OCI-M2 (cell line): ENCODE data around the gene DOCK9.
"Not testable (repeated sequence)": the region's sequence is repeated elsewhere in the genome, so short reads cannot be mapped to it uniquely, and the experiment has no call there.

Experiments
- DNase-seq: peaks from one replicate; lab custom pipeline; 2025; ENCODE audit not compliant: unreplicated experiment; lab: John Stamatoyannopoulos, UW

Gene DOCK9

GRCh38 chr13:98826146-98826545 is 151.7 kb downstream of the DOCK9 start:
- DNase-seq, result no peak

DNA sequence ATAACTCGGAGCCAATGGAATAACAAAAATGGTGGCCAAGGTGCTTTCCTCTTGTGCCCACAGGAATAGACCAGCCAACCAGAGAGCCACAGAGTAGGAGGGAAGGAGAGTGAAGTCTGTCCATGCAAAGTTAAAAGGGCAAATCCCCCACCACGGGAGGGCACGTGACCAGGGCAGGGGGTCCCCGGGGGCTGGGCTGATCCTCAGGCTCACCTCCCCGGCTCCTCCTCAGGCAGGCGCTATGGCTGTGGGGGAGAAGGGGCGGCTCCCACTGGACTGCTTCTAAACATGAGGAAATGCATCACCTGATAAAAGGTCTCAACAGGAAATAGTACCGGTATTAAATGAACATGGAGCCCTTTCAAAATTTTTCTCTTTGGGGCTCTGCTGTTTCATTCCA is 152.2 kb downstream of the DOCK9 start:
- no peak for DNase-seq

- DNase-seq, result no peak
Measured at GRCh38 chr13:98824376-98825160, 153.3 kb downstream of the DOCK9 start.

DNA sequence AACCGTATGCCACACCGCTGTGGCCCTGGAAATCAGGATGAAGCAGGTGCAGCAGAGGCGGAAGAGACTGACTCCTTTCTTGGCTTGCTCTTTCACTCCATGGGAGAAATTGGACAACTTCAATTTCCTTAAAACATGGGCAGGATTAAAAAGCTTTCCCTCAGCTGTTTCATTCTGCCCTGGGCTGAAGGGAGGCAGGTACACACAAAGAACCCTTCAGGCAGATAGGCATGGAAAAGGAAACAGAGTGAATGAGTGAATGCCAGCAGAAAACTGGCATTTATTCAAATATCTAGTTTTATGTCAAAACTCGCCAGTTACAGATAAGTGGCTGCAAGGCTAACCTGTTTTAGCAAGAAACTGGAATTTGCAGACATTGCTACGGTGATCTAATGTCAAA is 154.4 kb downstream of the DOCK9 start:
- no peak for DNase-seq

- no peak for DNase-seq
Measured at GRCh38 chr13:98822225-98822606, 155.6 kb downstream of the DOCK9 start.

- DNase-seq, result no peak
Measured at GRCh38 chr13:98821372-98822224, 156.3 kb downstream of the DOCK9 start.

- DNase-seq, result no peak
Measured at GRCh38 chr13:98820744-98821371, 157.0 kb downstream of the DOCK9 start.

GRCh38 chr13:98820300-98820699 is 157.6 kb downstream of the DOCK9 start:
- no peak for DNase-seq

- no peak for DNase-seq
Measured at GRCh38 chr13:98819382-98820010, 158.4 kb downstream of the DOCK9 start.

GRCh38 chr13:98816406-98816805 is 161.5 kb downstream of the DOCK9 start:
- no peak for DNase-seq

DNA sequence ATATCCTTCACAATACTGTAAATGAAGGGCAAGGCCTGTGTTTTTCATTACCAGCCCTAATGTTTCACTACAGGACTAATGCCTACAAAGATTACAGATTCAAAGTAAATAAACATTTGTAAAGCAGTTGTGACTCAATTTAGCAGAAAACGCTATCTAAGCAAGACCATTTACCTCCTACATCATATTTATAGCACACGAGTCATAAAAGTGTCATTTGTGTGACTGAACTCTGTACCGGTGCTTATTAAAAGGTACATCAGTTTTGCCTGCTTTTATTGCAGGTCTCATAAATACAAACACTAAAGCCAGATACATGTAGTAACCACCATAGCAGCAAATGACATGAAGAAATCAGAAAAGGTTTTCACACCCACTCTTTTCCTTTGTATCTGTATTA is 163.9 kb downstream of the DOCK9 start:
- no peak for DNase-seq

DNA sequence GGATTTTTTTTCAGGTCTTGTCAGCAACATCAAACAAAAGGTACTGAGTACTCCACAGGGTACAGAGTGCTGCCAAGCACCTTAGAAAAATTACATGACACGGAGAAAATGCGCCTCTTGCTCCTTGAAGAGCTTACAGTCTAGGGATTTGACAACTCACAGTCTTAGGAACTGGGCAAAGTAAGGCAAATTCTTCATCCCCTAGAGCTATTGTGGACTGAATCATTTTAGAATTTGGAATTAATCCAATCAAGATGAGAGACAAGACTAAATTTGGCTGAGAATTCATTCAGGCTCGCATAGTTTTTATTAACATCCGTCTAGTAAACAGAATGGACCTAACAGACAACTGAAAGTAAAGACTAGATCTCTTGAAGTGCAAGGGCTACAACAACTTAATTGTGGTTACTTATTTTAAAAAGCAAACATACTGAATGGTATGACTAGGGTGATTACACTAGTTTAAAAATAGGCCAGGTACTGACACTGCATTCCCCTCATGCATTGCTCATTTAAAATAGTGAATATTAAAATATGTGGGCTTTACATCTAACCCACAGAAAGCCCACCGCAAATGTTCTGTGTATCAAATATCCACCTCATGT is 165.6 kb downstream of the DOCK9 start:
- DNase-seq, result not testable (repeated sequence)

DNA sequence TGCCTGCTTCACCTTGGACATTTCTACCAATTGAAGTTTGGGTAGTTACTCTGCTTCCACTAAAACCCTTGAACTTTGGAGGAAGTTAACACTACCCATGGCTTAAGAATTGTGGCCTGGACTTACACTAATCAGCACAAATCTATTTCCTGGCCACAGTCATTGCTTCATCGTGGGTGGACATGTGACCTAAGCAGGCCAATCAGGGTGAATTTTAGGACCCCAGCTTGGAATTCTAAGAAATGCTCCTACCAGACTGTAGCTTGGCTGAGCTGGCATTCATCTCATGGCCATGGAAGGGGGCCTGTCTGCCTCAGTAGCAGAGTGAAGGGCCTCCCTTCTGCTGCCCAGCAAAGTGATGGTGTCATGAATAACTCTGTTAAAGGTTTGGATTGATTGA is 167.1 kb downstream of the DOCK9 start:
- no peak for DNase-seq

DNA sequence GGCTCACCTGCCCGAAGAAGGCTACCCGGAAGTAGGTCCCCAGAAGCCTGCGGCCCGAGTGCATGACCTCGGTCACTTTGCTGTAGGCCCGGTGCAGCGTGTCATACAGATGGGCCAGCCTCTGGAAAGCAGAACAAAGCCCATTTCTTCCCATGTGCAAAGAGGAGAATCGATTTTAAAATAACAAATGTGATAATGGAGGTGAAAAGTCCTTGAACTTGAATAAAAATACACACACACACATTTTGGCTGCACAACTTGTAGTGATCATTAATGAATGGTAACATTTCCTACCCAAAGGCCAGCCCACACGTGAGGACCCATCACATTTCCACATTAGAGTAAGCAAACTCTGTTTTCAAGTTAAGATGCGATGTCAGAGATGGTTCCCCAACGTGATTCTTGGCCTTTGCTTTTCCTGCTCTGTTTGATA is 168.5 kb downstream of the DOCK9 start:
- DNase-seq, result no peak

DNA sequence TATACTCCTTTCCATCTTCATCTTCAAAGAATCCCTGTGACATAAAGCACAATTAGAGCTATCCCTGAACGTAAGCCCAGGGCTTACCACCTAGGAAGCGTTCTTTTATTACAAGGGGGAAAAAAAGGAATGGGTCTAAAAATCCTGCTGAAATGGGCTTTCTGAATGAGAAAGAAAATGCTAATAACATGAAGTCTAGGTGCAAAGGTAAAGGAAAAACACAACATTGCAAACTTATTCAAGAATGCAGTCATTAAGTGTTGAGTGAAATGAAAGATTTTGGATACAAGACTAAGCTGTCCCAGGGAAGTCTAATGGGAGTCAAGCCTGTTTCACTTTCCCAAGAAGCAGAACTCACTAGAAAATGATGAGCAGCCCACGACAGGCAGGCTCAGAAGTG is 170.1 kb downstream of the DOCK9 start:
- no peak for DNase-seq

- no peak for DNase-seq
Measured at GRCh38 chr13:98804336-98804855, 173.5 kb downstream of the DOCK9 start.

DNA sequence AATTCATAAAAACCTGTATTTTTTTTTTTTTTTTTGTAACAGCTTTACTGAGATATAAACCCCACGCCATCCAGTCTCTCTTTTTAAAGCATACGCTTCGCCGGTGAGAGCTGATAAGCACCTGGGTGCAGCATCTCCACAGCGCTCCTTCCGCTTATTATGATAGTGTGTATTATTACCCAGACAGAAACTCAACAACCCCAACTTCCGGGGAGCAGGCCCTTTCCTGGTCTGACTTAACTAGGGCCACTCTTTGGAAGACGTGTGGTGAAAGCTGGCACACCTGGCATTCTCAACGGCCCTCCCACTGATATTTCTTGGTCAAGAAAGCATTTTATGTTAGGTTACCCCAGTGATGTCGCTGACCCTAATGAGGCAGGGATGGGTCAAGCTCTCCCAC is 173.9 kb downstream of the DOCK9 start:
- no peak for DNase-seq

DNA sequence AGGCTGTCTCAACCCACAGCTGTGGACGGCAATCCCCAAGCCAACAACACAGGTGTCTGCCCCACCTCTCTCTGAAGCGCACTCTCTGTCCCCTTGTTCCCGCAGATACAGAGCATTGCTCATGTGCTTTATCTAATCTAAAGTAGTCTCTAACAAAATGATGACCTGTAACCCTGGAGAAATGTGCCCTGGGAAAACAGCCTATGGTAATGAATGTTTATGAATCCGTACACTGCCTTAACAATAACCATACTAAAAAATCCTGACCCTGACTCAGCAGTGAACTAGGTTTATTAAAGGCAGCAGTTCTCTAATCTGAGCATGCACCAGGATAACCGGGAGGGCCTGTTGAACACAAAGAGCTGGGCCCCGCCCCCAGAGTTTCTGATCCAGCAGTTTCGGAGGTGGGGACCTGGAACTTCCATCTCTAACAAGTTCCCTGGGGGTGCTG is 174.7 kb downstream of the DOCK9 start:
- no peak for DNase-seq

DNA sequence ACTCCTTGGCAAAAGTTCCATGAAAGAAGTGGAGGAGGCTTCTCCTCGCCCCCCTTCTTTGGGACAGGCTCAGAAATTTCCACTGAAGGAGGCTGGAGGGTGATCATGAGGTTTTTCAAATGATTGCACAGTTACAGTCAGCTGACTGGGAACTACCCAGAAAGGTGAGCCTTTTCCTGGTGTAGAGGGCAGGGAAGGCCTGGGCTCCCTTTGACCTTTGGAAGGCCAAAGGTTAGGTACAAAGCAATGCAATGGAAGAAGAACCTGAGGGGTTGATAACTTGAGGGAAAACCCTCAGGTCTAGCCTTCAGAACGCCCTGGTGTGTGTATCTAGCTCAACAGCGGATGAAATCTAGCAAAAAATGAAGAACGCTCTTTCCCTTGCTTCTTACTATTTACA is 175.3 kb downstream of the DOCK9 start:
- no peak for DNase-seq

- no peak for DNase-seq
Measured at GRCh38 chr13:98801626-98802418, 176.0 kb downstream of the DOCK9 start.
